NCI-H1436 treated with DMSO at 0.1 percent for 48 hours (cell line): ENCODE results near the gene GOLGA8B.
"Not testable (repeated sequence)": the region's sequence is repeated elsewhere in the genome, so short reads cannot be mapped to it uniquely, and the experiment has no call there.

Experiments used
- DNase-seq: peaks from one replicate; lab custom pipeline; 2025; lab: John Stamatoyannopoulos, UW

Gene GOLGA8B

DNA sequence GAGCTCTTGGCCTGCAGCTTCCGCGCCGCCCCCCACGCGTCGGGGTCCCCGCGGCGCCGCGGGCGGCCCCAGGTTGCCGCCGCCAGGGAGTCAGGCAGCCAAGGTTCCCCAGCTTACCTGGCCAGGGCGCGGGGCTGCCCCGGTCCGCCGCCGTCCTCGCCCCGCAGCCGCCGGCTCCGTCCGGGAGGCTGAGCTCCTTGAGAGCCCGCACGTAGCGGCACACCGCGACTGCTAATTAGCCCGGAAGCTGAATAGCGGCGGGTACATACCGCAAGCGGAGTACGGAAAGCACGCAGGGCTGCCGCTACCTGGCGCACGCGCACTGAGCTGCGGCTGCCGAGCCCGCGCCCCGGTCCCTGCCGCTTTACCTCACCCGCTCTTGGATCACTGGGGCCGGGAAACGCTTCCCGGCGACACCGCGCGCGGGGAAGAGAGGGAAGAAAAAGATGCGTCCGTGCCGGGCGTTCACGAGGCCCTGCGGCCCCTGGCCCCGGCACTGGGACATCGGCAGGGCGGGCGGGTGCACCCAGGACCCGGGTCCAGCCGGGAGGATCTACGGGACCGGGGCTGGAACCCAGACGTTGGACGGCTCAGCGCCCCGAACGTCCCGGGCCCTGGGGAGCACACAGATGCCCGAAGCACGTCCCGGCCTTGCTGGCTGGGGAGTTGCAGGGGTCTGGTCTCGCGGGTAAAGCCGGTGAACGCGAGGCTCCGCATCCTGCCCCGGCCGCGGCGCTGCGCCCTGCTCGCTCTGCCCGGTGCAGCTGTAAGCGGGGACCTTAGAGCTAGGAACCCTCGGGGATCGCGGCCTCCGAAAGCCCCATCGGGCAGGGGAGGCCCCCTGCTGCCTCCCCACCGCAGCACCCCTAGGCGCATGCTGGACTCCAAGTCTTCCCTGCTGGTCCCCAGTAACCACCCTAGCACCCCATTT is at the start of gene GOLGA8B:
TSS of gene GOLGA8B (minus strand) at position 253 of the 931 bp plus-strand sequence. CDS start 47,739 bp downstream, outside the sequence.
- DNase-seq, result no peak

DNA sequence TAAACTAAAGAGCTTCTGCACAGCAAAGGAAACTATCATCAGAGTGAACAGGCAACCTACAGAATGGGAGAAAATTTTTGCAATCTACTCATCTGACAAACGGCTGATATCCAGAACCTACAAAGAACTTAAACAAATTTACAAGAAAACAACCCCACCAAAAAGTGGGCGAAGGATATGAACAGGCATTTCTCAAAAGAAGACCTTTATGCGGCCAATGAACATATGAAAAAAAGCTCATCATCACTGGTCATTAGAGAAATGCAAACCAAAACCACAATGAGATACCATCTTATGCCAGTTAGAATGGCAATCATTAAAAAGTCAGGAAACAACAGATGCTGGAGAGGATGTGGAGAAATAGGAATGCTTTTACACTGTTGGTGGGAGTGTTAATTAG is 49.7 kb upstream of the GOLGA8B start:
- not testable (repeated sequence) for DNase-seq

DNA sequence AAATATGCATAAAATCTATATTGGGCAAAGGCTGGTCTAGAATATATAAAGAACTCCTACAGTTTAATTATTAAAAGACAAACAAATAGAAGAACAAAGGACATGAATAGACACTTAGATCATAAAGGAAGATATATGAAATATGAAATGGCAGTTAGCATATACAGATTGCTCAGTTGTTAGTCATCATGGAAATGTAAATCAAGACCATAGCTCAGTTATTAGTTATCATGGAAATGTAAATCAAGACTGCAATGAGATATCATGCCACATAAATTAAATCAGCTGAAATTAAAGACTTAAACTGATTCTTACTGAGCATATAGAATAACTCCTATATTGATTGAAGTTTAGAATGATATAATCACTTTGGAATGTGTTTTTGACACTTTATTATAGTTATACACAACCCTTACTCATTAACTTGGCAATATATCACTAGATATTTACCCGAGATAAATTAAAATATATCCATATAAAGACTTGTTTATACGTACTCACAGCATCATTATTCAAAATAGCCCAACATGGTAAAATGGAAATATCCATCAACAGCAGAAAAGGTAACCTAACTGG is 45.2 kb upstream of the GOLGA8B start:
- no peak for DNase-seq

GRCh38 chr15:34625007-34625406 is 41.6 kb upstream of the GOLGA8B start:
- DNase-seq, result no peak

GRCh38 chr15:34621675-34622074 is 38.2 kb upstream of the GOLGA8B start:
- DNase-seq, result no peak

- DNase-seq, result no peak
Observed at GRCh38 chr15:34620814-34621213, 37.4 kb upstream of the GOLGA8B start.

GRCh38 chr15:34620142-34620541 is 36.7 kb upstream of the GOLGA8B start:
- no peak for DNase-seq

GRCh38 chr15:34619151-34619550 is 35.7 kb upstream of the GOLGA8B start:
- no peak for DNase-seq

DNA sequence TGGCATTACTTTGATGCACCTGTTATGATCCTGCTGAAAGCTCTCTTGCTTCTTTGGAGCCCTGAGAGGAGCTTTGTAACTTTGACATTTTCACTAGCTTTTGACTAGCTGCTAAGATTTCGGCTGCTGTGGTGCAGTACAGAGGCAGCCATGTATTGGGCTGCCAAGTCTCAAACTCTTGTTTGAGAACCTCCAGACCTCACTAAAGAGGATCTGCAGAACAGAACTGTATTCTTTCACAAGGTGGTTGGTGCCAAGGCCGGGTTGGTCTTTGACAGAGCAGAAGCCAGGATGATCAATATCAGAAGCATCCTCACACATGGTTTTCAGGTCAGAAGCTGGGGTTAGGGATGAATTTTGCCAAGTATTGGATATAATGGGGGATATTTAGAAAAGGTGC is 34.6 kb upstream of the GOLGA8B start:
- DNase-seq, result no peak

GRCh38 chr15:34616613-34617012 is 33.2 kb upstream of the GOLGA8B start:
- DNase-seq, result no peak

DNA sequence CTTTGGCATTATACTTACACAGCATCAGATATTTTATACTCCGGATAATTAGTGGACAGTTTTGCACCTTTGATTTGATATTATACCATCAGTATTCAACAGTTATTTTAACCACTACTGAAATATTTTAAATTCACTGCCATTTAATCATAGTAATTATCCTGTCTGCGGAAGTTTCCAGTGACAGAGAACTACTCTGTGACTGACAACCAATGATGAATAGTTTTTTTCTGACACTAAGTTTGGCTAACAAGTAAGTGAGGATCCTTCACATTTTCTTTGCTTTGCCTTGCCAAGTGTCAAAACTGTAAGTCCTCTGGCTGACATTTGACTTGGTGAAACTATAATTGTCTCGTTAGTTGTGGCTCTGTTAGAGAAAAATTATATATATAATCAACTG is 30.5 kb upstream of the GOLGA8B start:
- no peak for DNase-seq

GRCh38 chr15:34613301-34613700 is 29.9 kb upstream of the GOLGA8B start:
- DNase-seq, result no peak

DNA sequence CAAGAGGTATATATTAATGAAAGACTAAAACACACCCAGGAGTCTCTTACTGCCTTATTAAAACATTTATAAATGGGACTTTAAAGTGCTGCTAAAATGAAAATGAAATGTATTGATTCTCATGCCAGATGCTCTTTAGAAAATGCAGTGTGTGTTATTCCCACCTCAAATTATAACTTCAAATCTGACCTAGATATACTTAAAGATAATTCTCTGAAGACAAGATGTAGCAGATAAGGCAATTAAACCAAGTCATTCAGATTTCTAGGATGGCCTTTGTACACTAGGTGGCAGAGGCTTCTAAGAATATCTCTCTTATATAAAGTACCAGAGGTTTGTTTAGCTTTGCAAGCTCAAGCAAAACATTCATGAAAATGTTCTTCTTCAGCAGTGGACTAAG is 26.9 kb upstream of the GOLGA8B start:
- no peak for DNase-seq

DNA sequence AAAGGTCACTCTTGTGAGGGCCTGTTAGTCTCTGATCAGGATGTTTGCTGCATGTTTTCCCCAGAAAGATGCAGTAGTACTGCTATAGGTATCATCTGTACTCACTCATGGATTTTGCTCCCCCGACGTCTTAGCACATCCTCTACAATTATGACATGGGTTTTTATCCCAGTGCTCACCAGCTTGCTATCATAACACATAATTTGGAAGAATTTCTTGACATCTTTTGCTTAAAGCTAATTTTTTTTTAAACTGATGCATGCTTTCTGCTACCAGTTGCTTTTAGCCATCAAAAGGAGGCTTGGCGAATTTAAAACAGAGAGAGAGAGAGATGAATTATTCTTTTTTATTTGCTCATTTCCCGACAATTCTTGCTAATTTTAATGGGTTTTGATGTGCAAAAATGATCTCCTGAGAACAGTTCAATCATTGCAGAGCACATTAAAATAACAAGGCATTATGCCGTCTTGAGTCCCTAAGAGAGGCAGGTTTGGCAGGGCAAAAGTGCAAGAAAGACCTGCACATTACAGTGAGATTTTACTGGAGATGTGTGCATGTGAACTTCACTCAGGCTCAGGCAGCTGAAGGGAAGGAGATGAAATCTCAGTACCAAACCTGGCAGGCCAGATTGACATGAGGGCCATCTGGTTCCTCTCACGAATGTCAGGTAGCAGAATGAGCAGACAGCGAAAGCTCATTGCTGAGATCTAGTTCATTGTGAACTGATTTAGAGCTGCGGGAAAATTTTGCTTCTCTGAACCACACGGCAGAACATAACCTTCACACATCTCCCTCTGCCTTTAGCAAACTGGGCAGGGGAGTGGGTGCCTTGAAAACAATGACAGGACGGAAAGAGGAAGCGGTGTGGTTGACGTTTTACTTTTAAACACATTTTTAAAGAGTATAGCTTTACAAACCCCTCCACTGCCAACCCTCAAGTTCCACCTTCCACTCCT is 25.9 kb upstream of the GOLGA8B start:
- DNase-seq, result no peak

- no peak for DNase-seq
Observed at GRCh38 chr15:34608517-34608916, 25.1 kb upstream of the GOLGA8B start.

- no peak for DNase-seq
Observed at GRCh38 chr15:34607832-34608231, 24.4 kb upstream of the GOLGA8B start.

DNA sequence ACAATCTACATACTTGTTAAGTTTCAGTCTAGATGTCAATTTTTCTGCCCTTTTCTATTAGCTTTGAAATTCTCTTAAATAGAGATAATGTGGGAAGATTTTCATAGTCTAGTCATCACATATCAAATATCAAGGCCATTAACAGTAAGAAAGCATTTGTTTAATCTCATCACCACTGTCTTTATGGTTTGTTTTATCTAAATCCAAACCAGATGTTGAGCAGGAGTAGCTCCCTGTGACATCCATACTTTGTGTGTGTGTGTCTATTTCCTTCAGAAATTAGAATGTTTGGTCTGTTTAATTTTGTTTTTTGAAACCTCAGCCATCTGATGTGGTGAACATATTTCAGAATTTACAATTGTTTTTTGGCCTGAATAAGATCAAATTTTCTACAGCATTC is 23.1 kb upstream of the GOLGA8B start:
- no peak for DNase-seq

GRCh38 chr15:34606131-34606530 is 22.7 kb upstream of the GOLGA8B start:
- DNase-seq, result no peak

GRCh38 chr15:34603095-34603494 is 19.6 kb upstream of the GOLGA8B start:
- no peak for DNase-seq

DNA sequence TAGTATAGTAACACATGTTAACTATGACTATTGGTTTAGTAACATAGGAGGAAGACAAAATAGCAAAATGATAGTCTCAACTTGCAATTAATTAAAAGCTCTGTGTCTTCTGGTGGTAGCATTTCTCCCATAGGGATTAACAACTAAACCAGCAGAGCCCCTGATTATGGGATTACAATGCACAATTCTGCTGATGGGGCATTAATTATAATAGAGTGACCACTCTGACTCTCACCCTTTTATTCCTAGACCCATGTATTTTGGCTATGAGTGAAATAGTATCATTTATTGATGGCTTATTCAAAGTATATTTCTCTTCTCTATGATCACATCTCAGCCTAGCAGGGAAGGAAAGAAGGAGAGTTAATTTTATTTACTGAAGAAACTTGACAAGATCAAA is 17.5 kb upstream of the GOLGA8B start:
- no peak for DNase-seq

- no peak for DNase-seq
Observed at GRCh38 chr15:34598799-34599585, 15.5 kb upstream of the GOLGA8B start.

- DNase-seq, result no peak
Observed at GRCh38 chr15:34597316-34597715, 13.9 kb upstream of the GOLGA8B start.
